ENCODE data around the gene DNAJA1.

DNA sequence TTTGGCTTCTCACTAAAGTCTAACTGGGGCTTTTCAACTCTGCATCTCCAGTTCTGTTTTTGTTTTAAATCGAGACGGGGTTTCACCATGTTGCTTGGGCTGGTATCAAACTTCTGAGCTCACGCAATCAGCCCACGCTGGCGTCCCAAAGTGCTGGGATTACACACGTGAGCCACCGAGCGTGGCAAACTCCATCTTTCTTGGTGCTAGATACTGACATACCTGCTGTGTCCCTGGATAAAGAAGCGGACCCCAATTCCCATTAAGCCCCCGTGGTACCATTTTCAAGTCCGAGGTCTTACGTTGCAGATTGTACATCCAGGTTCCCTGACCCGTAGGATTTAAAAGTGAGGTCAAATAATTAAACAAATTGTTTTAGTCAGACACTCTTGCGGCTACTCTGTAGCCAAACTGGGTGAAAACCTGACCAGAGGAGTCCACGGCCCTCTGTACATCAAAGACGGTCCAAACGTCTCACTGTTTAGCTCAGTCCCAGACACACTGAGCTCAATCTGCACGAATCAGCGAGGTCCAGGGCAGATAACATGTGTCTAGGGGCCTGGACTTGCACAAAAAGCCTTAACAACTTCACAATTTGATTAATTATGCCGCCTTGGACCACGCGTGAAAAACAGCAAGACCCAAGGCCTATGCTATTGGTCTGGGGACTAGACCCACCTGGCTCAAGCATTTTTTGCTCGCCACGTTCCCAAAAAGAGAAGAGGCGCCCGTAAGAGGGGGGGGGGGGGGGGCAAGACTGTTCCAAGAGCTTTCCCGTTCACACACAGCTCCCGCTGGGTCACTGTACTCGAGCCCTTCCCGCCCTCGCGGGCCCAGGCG, 727 bp upstream of the DNAJA1 start:
- TF ChIP-seq, protein P1, sequence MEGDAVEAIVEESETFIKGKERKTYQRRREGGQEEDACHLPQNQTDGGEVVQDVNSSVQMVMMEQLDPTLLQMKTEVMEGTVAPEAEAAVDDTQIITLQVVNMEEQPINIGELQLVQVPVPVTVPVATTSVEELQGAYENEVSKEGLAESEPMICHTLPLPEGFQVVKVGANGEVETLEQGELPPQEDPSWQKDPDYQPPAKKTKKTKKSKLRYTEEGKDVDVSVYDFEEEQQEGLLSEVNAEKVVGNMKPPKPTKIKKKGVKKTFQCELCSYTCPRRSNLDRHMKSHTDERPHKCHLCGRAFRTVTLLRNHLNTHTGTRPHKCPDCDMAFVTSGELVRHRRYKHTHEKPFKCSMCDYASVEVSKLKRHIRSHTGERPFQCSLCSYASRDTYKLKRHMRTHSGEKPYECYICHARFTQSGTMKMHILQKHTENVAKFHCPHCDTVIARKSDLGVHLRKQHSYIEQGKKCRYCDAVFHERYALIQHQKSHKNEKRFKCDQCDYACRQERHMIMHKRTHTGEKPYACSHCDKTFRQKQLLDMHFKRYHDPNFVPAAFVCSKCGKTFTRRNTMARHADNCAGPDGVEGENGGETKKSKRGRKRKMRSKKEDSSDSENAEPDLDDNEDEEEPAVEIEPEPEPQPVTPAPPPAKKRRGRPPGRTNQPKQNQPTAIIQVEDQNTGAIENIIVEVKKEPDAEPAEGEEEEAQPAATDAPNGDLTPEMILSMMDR (IDR thresholded peaks at IDR 0.05): no peak
- no peak for TF ChIP-seq EP300 (IDR thresholded peaks at IDR 0.05)
- TF ChIP-seq POLR2A (IDR thresholded peaks at IDR 0.05): no peak
